Peyer's patch (tissue), 4 donors: ENCODE results near the gene CDKN1C. TPM values are rescaled to one million over a fixed set of nuclear protein-coding genes. Genes with fewer than 3 reads are reported as not detected.

Experiments
- DNase-seq, 3 donors: peaks; one replicate each; pipeline ENCODE4 v3.0.0-alpha.2; 2017 to 2019
- H3K27ac ChIP-seq, 4 donors: fragments of 200-600 bp; sonication (generic); one replicate each; pipeline ENCODE4 v1.5.1; 2016 to 2019
- H3K27me3 ChIP-seq, 2 donors: fragments of 200-600 bp; sonication (generic); one replicate each; pipeline ENCODE4 v1.5.1; 2019
- H3K36me3 ChIP-seq, 3 donors: fragments of 200-600 bp; sonication (generic); one replicate each; pipeline ENCODE4 v1.5.1; 2016 to 2019
- H3K4me1 ChIP-seq, 4 donors: fragments of 200-600 bp; sonication (generic); one replicate each; pipeline ENCODE4 v1.5.1; 2016 to 2019
- H3K4me3 ChIP-seq, 4 donors: fragments of 200-600 bp; sonication (generic); 1 replicate in 3 of 4; 2 replicates in 1 of 4; pipeline ENCODE4 v1.5.1; 2016 to 2019; ENCODE audit warnings: mild to moderate bottlenecking in 1 of 4
- H3K9me3 ChIP-seq, 4 donors: fragments of 200-600 bp; sonication (generic); one replicate each; pipeline ENCODE4 v1.5.1; 2016 to 2019; ENCODE audit warnings: mild to moderate bottlenecking in 1 of 4
- CTCF ChIP-seq, 6 experiments: fragments of 450-650 bp in 4 of 6; fragments of 200-600 bp in 2 of 6; sonication (generic) in 1 of 6; IDR thresholded peaks; one replicate each; pipeline ENCODE4 v1.5.1; 2017 to 2019; ENCODE audit warnings: antibody characterized with exemption in 6 of 6, mild to moderate bottlenecking in 3 of 6, moderate library complexity in 1 of 6
- POLR2A ChIP-seq, 2 donors: fragments of 450-650 bp; IDR thresholded peaks; one replicate each; pipeline ENCODE4 v1.5.1; 2017; ENCODE audit warnings: antibody characterized with exemption in 2 of 2, mild to moderate bottlenecking in 2 of 2, moderate library complexity in 2 of 2
- total RNA-seq, 4 donors: library from RNA; depleted of rRNA; stranded (reverse); fragments of >200 nt; gene quantifications; one replicate each; pipeline ENCODE4 v1.1.0, GENCODE V29; 2016

The CDKN1C gene
- total RNA-seq, 4 donors from 2014 or later, result 6.1 to 22.3 (median 11.1) TPM

- Histone ChIP-seq H3K9me3 (no peaks in the 10 kb centered on the region), H3K36me3 (no peaks in the 10 kb centered on the region), H3K4me1 (peaks cover 6 to 51% (median 15%) of the 10 kb centered on the region in 4 donors), H3K27ac (peak overlapping the region in 3 of 4 donors; percentile 48 to 90 (median 72)), H3K4me3 (no peak overlapping the region), H3K27me3 (no peaks in the 10 kb centered on the region)
- DNase-seq, result peak in 2 of 3 donors; percentile 80 to 83
- no peak for TF ChIP-seq CTCF (IDR thresholded peaks at IDR 0.05)
- no peak for TF ChIP-seq POLR2A (IDR thresholded peaks at IDR 0.05)
These were observed 39.5 kb upstream of the CDKN1C start for GRCh38 chr11:2924821-2925675.

GRCh38 chr11:2924381-2924780 lies 38.8 kb upstream of the CDKN1C start:
- DNase-seq, result peak in 2 of 3 donors; percentile 85 to 87
- Histone ChIP-seq H3K4me1 (peaks cover 0 to 45% (median 12%) of the 10 kb centered on the region in 4 donors), H3K27me3 (no peaks in the 10 kb centered on the region), H3K9me3 (no peaks in the 10 kb centered on the region), H3K27ac (peak overlapping the region in 3 of 4 donors; percentile 48 to 90 (median 72)), H3K4me3 (no peak overlapping the region), H3K36me3 (no peaks in the 10 kb centered on the region)
- TF ChIP-seq CTCF (IDR thresholded peaks at IDR 0.05) (no peak), POLR2A (IDR thresholded peaks at IDR 0.05) (no peak)

- Histone ChIP-seq H3K4me1 (peaks cover 0 to 40% (median 9%) of the 10 kb centered on the region in 4 donors), H3K4me3 (no peak overlapping the region), H3K27ac (peak overlapping the region in 2 of 4 donors; percentile 72 to 90), H3K36me3 (no peaks in the 10 kb centered on the region), H3K9me3 (no peaks in the 10 kb centered on the region), H3K27me3 (no peaks in the 10 kb centered on the region)
- TF ChIP-seq POLR2A (IDR thresholded peaks at IDR 0.05) (no peak), CTCF (IDR thresholded peaks at IDR 0.05) (no peak)
- no peak for DNase-seq
These were observed 38.1 kb upstream of the CDKN1C start for GRCh38 chr11:2923446-2924375.

GRCh38 chr11:2922655-2923054 lies 37.1 kb upstream of the CDKN1C start:
- Histone ChIP-seq H3K4me3 (no peak overlapping the region), H3K4me1 (peaks cover 0 to 30% (median 5%) of the 10 kb centered on the region in 4 donors), H3K27me3 (no peaks in the 10 kb centered on the region), H3K27ac (no peak overlapping the region), H3K36me3 (peaks cover 0 to under 1% (median 0%) of the 10 kb centered on the region in 3 donors), H3K9me3 (no peaks in the 10 kb centered on the region)
- no peak for DNase-seq
- TF ChIP-seq POLR2A (IDR thresholded peaks at IDR 0.05), result no peak
- no peak for TF ChIP-seq CTCF (IDR thresholded peaks at IDR 0.05)

GRCh38 chr11:2921742-2922493 lies 36.3 kb upstream of the CDKN1C start:
- Histone ChIP-seq H3K27me3 (no peaks in the 10 kb centered on the region), H3K9me3 (no peaks in the 10 kb centered on the region), H3K4me1 (peaks cover 0 to 25% (median 5%) of the 10 kb centered on the region in 4 donors), H3K27ac (no peak overlapping the region), H3K4me3 (no peak overlapping the region), H3K36me3 (peaks cover 0 to 8% (median 0%) of the 10 kb centered on the region in 3 donors)
- no peak for DNase-seq
- TF ChIP-seq CTCF (IDR thresholded peaks at IDR 0.05) (no peak), POLR2A (IDR thresholded peaks at IDR 0.05) (no peak)
